Cardiac muscle cell (in vitro differentiated cells and primary cell): Measurements from ENCODE around the gene MIPEP. TPM values are rescaled to one million over a fixed set of nuclear protein-coding genes. Genes with fewer than 3 reads are reported as not detected.
A peak's percentile ranks its signal among the peaks of the same experiment; 100 is the strongest.

ENCODE experiments used
- DNase-seq, 2 donors: peaks; one replicate each; pipeline versions ENCODE4 v3.0.0 to v3.0.0-alpha.2; 2010 to 2017; ENCODE audit warnings: low read depth in 1 of 2, low spot score in 1 of 2
- H3K27ac ChIP-seq: fragments of 200-600 bp; sonication (generic); 2 replicates; pipeline ENCODE4 v1.5.1; 2016
- H3K27me3 ChIP-seq: fragments of 200-600 bp; sonication (generic); 2 replicates; pipeline ENCODE4 v1.6.0; 2016; ENCODE audit warnings: control low read depth
- H3K36me3 ChIP-seq: fragments of 200-600 bp; sonication (generic); 2 replicates; pipeline ENCODE4 v1.5.1; 2016; ENCODE audit warnings: control low read depth
- H3K4me1 ChIP-seq: fragments of 200-600 bp; sonication (generic); 2 replicates; pipeline ENCODE4 v1.8.1; 2017; ENCODE audit warnings: low read depth, mild to moderate bottlenecking, mixed run types
- H3K4me3 ChIP-seq: fragments of 200-600 bp; sonication (generic); 2 replicates; pipeline ENCODE4 v1.5.1; 2016; ENCODE audit warnings: mild to moderate bottlenecking
- H3K9me3 ChIP-seq: fragments of 200-600 bp; sonication (generic); 2 replicates; pipeline ENCODE4 v1.5.1; 2017; ENCODE audit warnings: low read depth, mild to moderate bottlenecking, control low read depth
- CTCF ChIP-seq: IDR thresholded peaks from 2 replicates; pipeline ENCODE4 v1.5.1; 2012; ENCODE audit warnings: low read depth, mild to moderate bottlenecking, low read length
- polyA plus RNA-seq: library from polyadenylated mRNA; unstranded; fragments of >200 nt; fragmentation: Nextera tagmentation; extraction: Ambion mirVana; gene quantifications from 2 replicates; pipeline ENCODE4 v1.2.1, GENCODE V29; 2016
- total RNA-seq: library from RNA; depleted of rRNA; stranded (reverse); fragments of >200 nt; gene quantifications from 2 replicates; pipeline ENCODE4 v1.2.3, GENCODE V29; 2016

Gene MIPEP
- total and polyA plus RNA-seq, 2 experiments from 2014 or later = 12.5 to 22.9 TPM

GRCh38 chr13:23805122-23805521 is 84.1 kb downstream of the MIPEP start:
- no peak for DNase-seq
- TF ChIP-seq CTCF = no peak
- no peaks in the 10 kb centered on the region for H3K4me1 ChIP-seq
- no peak overlapping the region for H3K27ac ChIP-seq
- no peak overlapping the region for H3K4me3 ChIP-seq
- H3K27me3 ChIP-seq = no peaks in the 10 kb centered on the region
- H3K9me3 ChIP-seq = no peaks in the 10 kb centered on the region
- H3K36me3 ChIP-seq = peaks cover 3% of the 10 kb centered on the region

GRCh38 chr13:23804166-23804565 is 85.0 kb downstream of the MIPEP start:
- DNase-seq = no peak
- no peaks in the 10 kb centered on the region for H3K9me3 ChIP-seq
- no peaks in the 10 kb centered on the region for H3K4me1 ChIP-seq
- no peaks in the 10 kb centered on the region for H3K27me3 ChIP-seq
- H3K4me3 ChIP-seq = no peak overlapping the region
- peaks cover 3% of the 10 kb centered on the region for H3K36me3 ChIP-seq
- TF ChIP-seq CTCF = no peak
- H3K27ac ChIP-seq = no peak overlapping the region

GRCh38 chr13:23801141-23801540 is 88.1 kb downstream of the MIPEP start:
- no peak for DNase-seq
- Histone ChIP-seq H3K27me3 (no peaks in the 10 kb centered on the region), H3K4me3 (no peak overlapping the region), H3K36me3 (peaks cover 3% of the 10 kb centered on the region), H3K4me1 (no peaks in the 10 kb centered on the region), H3K9me3 (no peaks in the 10 kb centered on the region), H3K27ac (no peak overlapping the region)
- TF ChIP-seq CTCF = no peak

- no peaks in the 10 kb centered on the region for H3K9me3 ChIP-seq
- peaks cover 4% of the 10 kb centered on the region for H3K4me1 ChIP-seq
- no peaks in the 10 kb centered on the region for H3K27me3 ChIP-seq
- no peak overlapping the region for H3K27ac ChIP-seq
- no peak for TF ChIP-seq CTCF
- H3K4me3 ChIP-seq = no peak overlapping the region
- peak in 1 of 2 donors; percentile 17 for DNase-seq
- H3K36me3 ChIP-seq = no peaks in the 10 kb centered on the region
Measured at GRCh38 chr13:23799945-23800344, 89.3 kb downstream of the MIPEP start.

GRCh38 chr13:23797276-23797903 is 91.8 kb downstream of the MIPEP start:
- Histone ChIP-seq H3K36me3 (no peaks in the 10 kb centered on the region), H3K4me3 (no peak overlapping the region), H3K27me3 (no peaks in the 10 kb centered on the region), H3K4me1 (peaks cover 8% of the 10 kb centered on the region), H3K9me3 (no peaks in the 10 kb centered on the region), H3K27ac (no peak overlapping the region)
- TF ChIP-seq CTCF = no peak
- DNase-seq = no peak
